GM21529 (cell line): Measurements from ENCODE around the gene ZRANB3.

ENCODE experiments used
- ATAC-seq: cut with Tn5 transposase; IDR thresholded peaks from one replicate; pipeline ENCODE4 v1.9.1; 2021; ENCODE audit not compliant: unreplicated experiment

Gene ZRANB3

GRCh38 chr2:135183822-135184221 is 347.2 kb downstream of the ZRANB3 start:
- no peak for ATAC-seq

GRCh38 chr2:135182601-135183000 is 348.4 kb downstream of the ZRANB3 start:
- ATAC-seq: no peak

GRCh38 chr2:135182190-135182589 is 348.8 kb downstream of the ZRANB3 start:
- no peak for ATAC-seq

GRCh38 chr2:135179689-135180088 is 351.3 kb downstream of the ZRANB3 start:
- no peak for ATAC-seq

- ATAC-seq: no peak
These were observed 355.8 kb downstream of the ZRANB3 start for GRCh38 chr2:135175177-135175576.

GRCh38 chr2:135174810-135175093 is 356.3 kb downstream of the ZRANB3 start:
- no peak for ATAC-seq

- no peak for ATAC-seq
These were observed 356.8 kb downstream of the ZRANB3 start for GRCh38 chr2:135174049-135174809.

- ATAC-seq: no peak
These were observed 360.9 kb downstream of the ZRANB3 start for GRCh38 chr2:135169900-135170753.

- ATAC-seq: no peak
These were observed 362.7 kb downstream of the ZRANB3 start for GRCh38 chr2:135168204-135168856.

GRCh38 chr2:135167273-135167672 is 363.7 kb downstream of the ZRANB3 start:
- ATAC-seq: no peak

- no peak for ATAC-seq
These were observed 366.6 kb downstream of the ZRANB3 start for GRCh38 chr2:135164431-135164830.

- no peak for ATAC-seq
These were observed 367.1 kb downstream of the ZRANB3 start for GRCh38 chr2:135163901-135164300.

GRCh38 chr2:135163306-135163705 is 367.7 kb downstream of the ZRANB3 start:
- ATAC-seq: no peak

GRCh38 chr2:135162786-135163185 is 368.2 kb downstream of the ZRANB3 start:
- no peak for ATAC-seq

GRCh38 chr2:135162377-135162776 is 368.6 kb downstream of the ZRANB3 start:
- no peak for ATAC-seq

GRCh38 chr2:135159191-135159590 is 371.8 kb downstream of the ZRANB3 start:
- no peak for ATAC-seq

GRCh38 chr2:135157856-135158255 is 373.2 kb downstream of the ZRANB3 start:
- no peak for ATAC-seq

GRCh38 chr2:135154962-135155361 is 376.1 kb downstream of the ZRANB3 start:
- no peak for ATAC-seq

- no peak for ATAC-seq
These were observed 378.7 kb downstream of the ZRANB3 start for GRCh38 chr2:135152361-135152760.

- no peak for ATAC-seq
These were observed 379.4 kb downstream of the ZRANB3 start for GRCh38 chr2:135151615-135152014.

- ATAC-seq: no peak
These were observed 380.3 kb downstream of the ZRANB3 start for GRCh38 chr2:135150725-135151124.

- ATAC-seq: no peak
These were observed 381.8 kb downstream of the ZRANB3 start for GRCh38 chr2:135149251-135149650.
